ENCODE data around the gene CYP2B6. TPM values are rescaled to one million over a fixed set of nuclear protein-coding genes. Genes with fewer than 3 reads are reported as not detected.

Gene CYP2B6
- total RNA-seq, 1 donor, result not detected

- H4K20me1 ChIP-seq (ENCODE audit: insufficient read depth, low read length), result no peaks in the 10 kb centered on the region
- no peaks in the 10 kb centered on the region for H3K79me2 ChIP-seq (ENCODE audit: insufficient read depth, low read length)
- no peaks in the 10 kb centered on the region for H3K36me3 ChIP-seq (ENCODE audit: insufficient read depth, low read length)
- H3K27ac ChIP-seq (ENCODE audit: low read depth, low read length), result no peak overlapping the region
- no peaks in the 10 kb centered on the region for H3K9me3 ChIP-seq (ENCODE audit: low read depth, low read length)
- no peaks in the 10 kb centered on the region for H3K27me3 ChIP-seq (ENCODE audit: insufficient read depth, low read length)
- H2AFZ ChIP-seq (ENCODE audit: low read length), result no peak overlapping the region
- H3K4me2 ChIP-seq (ENCODE audit: insufficient read depth, low read length), result peak overlapping the region; percentile 48
- no peak overlapping the region for H3K4me3 ChIP-seq (ENCODE audit: insufficient read depth, low read length)
- no peaks in the 10 kb centered on the region for H3K4me1 ChIP-seq (ENCODE audit: insufficient read depth, low read length)
- DNase-seq (ENCODE audit: insufficient read length, low spot score, missing footprints), result no peak
- TF ChIP-seq CTCF (IDR thresholded peaks at IDR 0.05; ENCODE audit: extremely low read depth, low read depth, low read length), result no peak
Measured at GRCh38 chr19:41064974-41065569, 74.0 kb downstream of the CYP2B6 start.

Other genes starting within 250 kb of the CYP2B6 start
- 1.1 and 1.5 TPM in 2 replicates for gene ACTMAP, start 240.8 kb upstream of the CYP2B6 start, total RNA-seq
- gene SNRPA, start 240.1 kb upstream of the CYP2B6 start, total RNA-seq, result 20.6 and 32.1 TPM in 2 replicates
- 0.72 TPM in 1 of 2 replicates, not detected in the other for gene MIA, start 215.8 kb upstream of the CYP2B6 start, total RNA-seq
- 8.0 and 13.8 TPM in 2 replicates for gene RAB4B, start 213.0 kb upstream of the CYP2B6 start, total RNA-seq
- 69.8 and 75.1 TPM in 2 replicates for gene EGLN2, start 192.1 kb upstream of the CYP2B6 start, total RNA-seq
- not detected in 2 replicates for gene CYP2A6, start 140.8 kb upstream of the CYP2B6 start, total RNA-seq
- not detected in 2 replicates for gene CYP2A7, start 109.1 kb upstream of the CYP2B6 start, total RNA-seq
- gene CYP2A13, start 97.2 kb downstream of the CYP2B6 start, total RNA-seq, result not detected in 2 replicates
- gene CYP2F1, start 123.2 kb downstream of the CYP2B6 start, total RNA-seq, result not detected in 2 replicates
- not detected in 2 replicates for gene CYP2S1, start 201.9 kb downstream of the CYP2B6 start, total RNA-seq
- gene AXL, start 227.9 kb downstream of the CYP2B6 start, total RNA-seq, result 355 and 368 TPM in 2 replicates

Measured in osteoblast (primary cell).